RWPE1 (cell line): ENCODE measurements around the gene CRYBA1.
"Not testable (repeated sequence)": the region's sequence is repeated elsewhere in the genome, so short reads cannot be mapped to it uniquely, and the experiment has no call there.

Source experiments
- CTCF ChIA-PET: fragments of 350-600 bp; sonication (Branson Sonifier 250); formaldehyde crosslinking; extraction: SDS; loops from one replicate; lab custom pipeline; 2021; lab: Yijun Ruan, JAX
- POLR2A ChIA-PET: fragments of 400-600 bp; formaldehyde crosslinking; extraction: SDS; loops from one replicate; lab custom pipeline; 2020; ENCODE audit warnings: antibody characterized with exemption; ENCODE audit not compliant: low non-redundant PET; lab: Yijun Ruan, JAX
- DNase-seq: peaks from one replicate; pipeline ENCODE4 v3.0.0; 2012; ENCODE audit warnings: low spot score
- H3K27ac ChIP-seq: fragments of 450-650 bp; 2 replicates; pipeline ENCODE4 v1.5.1; 2017
- CTCF ChIP-seq: fragments of 450-650 bp; conservative IDR thresholded peaks from 2 replicates; pipeline ENCODE4 v1.5.1; 2017; ENCODE audit warnings: low read depth, mild to moderate bottlenecking

CRYBA1 gene

DNA sequence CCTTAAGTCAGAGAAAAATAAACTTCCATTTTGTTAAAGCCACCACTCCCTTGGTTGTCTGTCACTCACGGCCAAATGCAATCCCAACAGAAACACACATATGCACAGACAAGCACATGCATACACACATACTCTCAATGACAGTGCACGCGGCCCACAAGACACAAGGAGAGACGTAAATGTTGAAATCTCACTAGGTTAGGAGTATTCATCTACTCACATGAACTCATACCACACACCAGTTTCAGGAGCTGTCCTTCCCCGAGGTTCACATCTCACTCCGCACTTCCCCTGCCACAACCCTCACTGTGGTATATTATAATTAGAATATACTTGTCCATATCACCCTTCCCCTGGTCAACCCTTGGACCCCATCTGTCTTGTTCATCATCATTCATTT lies 30.5 kb upstream of the CRYBA1 start:
- POLR2A ChIA-PET: interaction anchor here (0.6 kb wide), 1 partner anchor 9 kb away, joined by 3 read pairs; no protein-coding TSS in a partner anchor
- CTCF ChIA-PET: interaction anchor here (0.7 to 4.0 kb wide), 4 partner anchors 33 to 92 kb away, joined by 3 to 20 read pairs (median 4); partner anchors contain the start of gene MYO18A
- TF ChIP-seq CTCF: no peak

DNA sequence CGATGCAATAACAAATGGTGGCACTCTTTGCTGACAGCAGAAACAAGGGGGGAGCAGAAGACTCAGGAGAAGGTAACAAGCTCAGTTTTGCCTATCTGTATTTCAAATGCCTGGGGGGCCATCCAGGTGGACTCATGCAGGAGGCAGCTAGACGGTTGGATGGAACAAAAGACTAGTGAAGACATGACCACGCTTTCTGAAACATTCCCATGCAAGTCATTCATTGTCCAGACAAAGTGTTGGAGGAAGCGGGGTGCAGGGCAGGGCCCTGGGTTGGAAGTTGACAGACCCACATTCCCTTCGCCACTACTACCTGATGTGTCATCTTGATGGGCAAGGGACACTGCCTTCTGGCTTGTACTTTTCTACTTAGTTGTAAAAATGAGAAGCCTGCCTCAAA lies 29.8 kb upstream of the CRYBA1 start:
- H3K27ac ChIP-seq: peak overlapping the region; percentile 55
- no peak for TF ChIP-seq CTCF
- peak; percentile 57 for DNase-seq
- ChIA-PET CTCF (interaction anchor here (0.7 to 4.0 kb wide), 7 partner anchors 33 to 290 kb away, joined by 3 to 20 read pairs (median 4); partner anchors contain the start of gene MYO18A), POLR2A (no interaction called here)

More for the DNA sequence above, 30.5 kb upstream of the CRYBA1 start:
- no peak for DNase-seq
- peak overlapping the region; percentile 55 for H3K27ac ChIP-seq

DNA sequence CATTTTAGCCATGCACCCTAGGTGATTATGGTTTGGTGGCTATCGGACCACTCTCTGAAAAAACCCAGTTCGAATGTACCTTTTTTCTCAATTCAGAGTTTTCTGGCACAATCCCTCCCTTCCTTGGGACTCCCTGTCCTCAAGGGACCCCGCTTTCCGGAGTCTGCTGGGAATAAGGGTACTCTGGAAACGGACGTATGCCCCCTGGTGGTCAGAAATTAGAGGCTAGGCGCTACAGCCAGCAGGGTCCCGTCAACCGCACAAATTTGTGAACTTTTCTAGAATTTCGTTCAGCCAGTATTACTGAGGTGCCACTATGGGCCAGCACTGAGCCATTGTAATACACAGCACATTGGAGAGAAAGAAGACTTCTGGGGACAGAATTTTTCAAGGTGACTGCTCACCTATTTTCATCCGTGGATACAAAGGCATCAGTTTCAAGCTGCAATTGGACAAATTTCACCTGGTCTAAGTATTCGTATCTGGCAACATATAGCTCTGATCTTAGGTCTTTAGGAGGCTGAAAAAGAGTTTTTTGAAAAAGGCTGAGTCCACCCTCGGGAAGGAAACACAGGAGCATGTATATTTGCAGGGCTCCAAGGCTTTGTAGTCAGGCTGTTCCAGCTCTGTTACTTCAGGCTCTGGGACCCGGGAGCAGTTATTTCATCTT lies 27.1 kb upstream of the CRYBA1 start:
- DNase-seq: peak; percentile 79
- CTCF ChIA-PET: interaction anchor here (0.5 to 4.0 kb wide), 27 partner anchors 8 to 373 kb away, joined by 3 to 45 read pairs (median 4); partner anchors contain the start of genes CRYBA1 and MYO18A
- no peak overlapping the region for H3K27ac ChIP-seq
- peak; percentile 92 for TF ChIP-seq CTCF
- POLR2A ChIA-PET: no interaction called here

GRCh38 chr17:29221338-29221737 lies 25.3 kb upstream of the CRYBA1 start:
- H3K27ac ChIP-seq, POLR2A ChIA-PET, DNase-seq: not testable (repeated sequence)
- CTCF ChIA-PET: interaction anchor here (1.9 to 2.9 kb wide), 2 partner anchors 73 to 76 kb away, joined by 6 to 45 read pairs; no protein-coding TSS in a partner anchor

- no peak for TF ChIP-seq CTCF
- ChIA-PET POLR2A (no interaction called here), CTCF (interaction anchor here (1.3 kb wide), 1 partner anchor 77 kb away, joined by 5 read pairs; no protein-coding TSS in a partner anchor)
- DNase-seq: no peak
- H3K27ac ChIP-seq: no peak overlapping the region
These were observed 21.3 kb upstream of the CRYBA1 start for GRCh38 chr17:29225396-29225795.

DNA sequence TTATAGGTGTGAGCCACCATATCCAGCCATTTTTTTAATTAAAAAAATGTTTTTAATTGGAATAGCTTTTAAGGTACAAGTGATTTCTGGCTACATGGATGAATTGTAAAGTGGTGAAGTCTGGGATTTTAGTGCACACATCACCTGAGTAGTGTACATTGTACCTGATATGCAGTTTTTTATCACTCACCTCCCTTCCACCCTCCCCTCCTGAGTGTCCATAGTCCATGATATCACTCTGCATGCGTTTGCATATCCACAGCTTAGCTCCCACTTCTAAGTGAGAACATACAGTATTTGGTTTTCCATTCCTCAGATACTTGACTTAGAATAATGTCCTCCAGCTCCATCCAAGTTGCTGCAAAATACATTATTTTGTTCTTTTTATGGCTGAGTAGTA lies 13.4 kb upstream of the CRYBA1 start:
- TF ChIP-seq CTCF: no peak
- CTCF ChIA-PET: interaction anchor here (0.6 to 0.9 kb wide), 3 partner anchors 13 to 891 kb away, joined by 4 to 6 read pairs (median 4); no protein-coding TSS in a partner anchor
- POLR2A ChIA-PET: no interaction called here
- no peak for DNase-seq
- H3K27ac ChIP-seq: no peak overlapping the region

GRCh38 chr17:29234972-29235371 lies 11.7 kb upstream of the CRYBA1 start:
- DNase-seq, H3K27ac ChIP-seq, POLR2A ChIA-PET, CTCF ChIA-PET: not testable (repeated sequence)
